ENCODE results near the gene ALDH6A1. TPM values are rescaled to one million over a fixed set of nuclear protein-coding genes. Genes with fewer than 3 reads are reported as not detected.

The ALDH6A1 gene
- total RNA-seq, 6 experiments from 2014 or later, result 13.3 to 17.7 (median 14.4) TPM

GRCh38 chr14:74065746-74066575 is 18.3 kb downstream of the ALDH6A1 start:
- TF ChIP-seq CTCF (IDR thresholded peaks at IDR 0.05), result no peak
- no peak overlapping the region for H3K4me3 Mint-ChIP-seq
- no peak for DNase-seq
- no peaks in the 10 kb centered on the region for H3K9me3 Mint-ChIP-seq
- no peaks in the 10 kb centered on the region for H3K27me3 Mint-ChIP-seq (ENCODE audit: insufficient read depth)
- H3K36me3 Mint-ChIP-seq (ENCODE audit: low read depth), result peaks cover 10% of the 10 kb centered on the region; the same call in 1 of the 2 replicates
- H3K27ac Mint-ChIP-seq, result no peak overlapping the region
- H3K4me1 Mint-ChIP-seq (ENCODE audit: low read depth), result peaks cover 27% of the 10 kb centered on the region

- peaks cover 10% of the 10 kb centered on the region; the same call in 1 of the 2 replicates for H3K36me3 Mint-ChIP-seq (ENCODE audit: low read depth)
These were observed 19.4 kb downstream of the ALDH6A1 start for GRCh38 chr14:74064883-74065282.

GRCh38 chr14:74064426-74064825 is 19.8 kb downstream of the ALDH6A1 start:
- no peaks in the 10 kb centered on the region for H3K9me3 Mint-ChIP-seq
- no peak overlapping the region for H3K27ac Mint-ChIP-seq
- peaks cover 10% of the 10 kb centered on the region; the same call in 1 of the 2 replicates for H3K36me3 Mint-ChIP-seq (ENCODE audit: low read depth)
- no peak for DNase-seq
- H3K27me3 Mint-ChIP-seq (ENCODE audit: insufficient read depth), result no peaks in the 10 kb centered on the region
- no peak for TF ChIP-seq CTCF (IDR thresholded peaks at IDR 0.05)
- peaks cover 27% of the 10 kb centered on the region for H3K4me1 Mint-ChIP-seq (ENCODE audit: low read depth)
- no peak overlapping the region for H3K4me3 Mint-ChIP-seq

More at GRCh38 chr14:74064883-74065282, 19.4 kb downstream of the ALDH6A1 start:
- DNase-seq, result no peak
- H3K4me3 Mint-ChIP-seq, result no peak overlapping the region
- H3K27ac Mint-ChIP-seq, result no peak overlapping the region
- no peaks in the 10 kb centered on the region for H3K27me3 Mint-ChIP-seq (ENCODE audit: insufficient read depth)
- H3K9me3 Mint-ChIP-seq, result no peaks in the 10 kb centered on the region
- no peak for TF ChIP-seq CTCF (IDR thresholded peaks at IDR 0.05)
- H3K4me1 Mint-ChIP-seq (ENCODE audit: low read depth), result peaks cover 27% of the 10 kb centered on the region

- peak; percentile 13 for DNase-seq
- H3K36me3 Mint-ChIP-seq (ENCODE audit: low read depth), result peaks cover 10% of the 10 kb centered on the region; the same call in 1 of the 2 replicates
- no peaks in the 10 kb centered on the region for H3K9me3 Mint-ChIP-seq
- no peaks in the 10 kb centered on the region for H3K27me3 Mint-ChIP-seq (ENCODE audit: insufficient read depth)
- H3K27ac Mint-ChIP-seq, result peak overlapping the region; percentile 85
- no peak overlapping the region; the same call in 1 of the 2 replicates for H3K4me3 Mint-ChIP-seq
- peaks cover 27% of the 10 kb centered on the region for H3K4me1 Mint-ChIP-seq (ENCODE audit: low read depth)
- TF ChIP-seq CTCF (IDR thresholded peaks at IDR 0.05), result no peak
These were observed 21.5 kb downstream of the ALDH6A1 start for GRCh38 chr14:74062809-74063150.

DNA sequence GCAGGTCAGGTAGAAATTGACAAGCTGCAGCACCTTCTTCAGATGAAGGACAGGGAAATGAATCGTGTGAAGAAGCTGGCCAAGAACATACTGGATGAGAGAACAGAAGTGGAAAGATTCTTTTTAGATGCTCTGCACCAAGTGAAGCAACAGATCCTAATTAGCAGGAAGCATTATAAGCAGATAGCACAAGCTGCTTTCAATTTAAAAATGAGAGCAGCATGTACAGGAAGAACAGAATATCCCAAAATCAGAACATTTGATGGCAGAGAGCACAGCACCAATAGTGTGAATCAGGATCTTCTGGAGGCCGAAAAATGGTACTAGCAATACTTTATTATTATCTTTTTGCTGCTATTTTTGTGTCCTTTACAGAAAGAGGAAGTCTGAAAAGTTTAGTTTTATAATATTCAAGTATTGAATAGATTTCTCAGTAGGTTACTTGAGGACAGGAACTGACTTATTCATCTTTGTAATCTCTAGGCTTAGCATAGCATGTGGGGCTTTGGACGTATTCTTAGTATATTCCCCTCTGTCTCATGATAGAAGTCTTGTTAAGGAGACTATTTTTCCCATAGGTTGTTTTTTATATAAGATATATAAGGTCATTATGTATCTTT is 34.3 kb downstream of the ALDH6A1 start:
- Mint-ChIP-seq H3K27ac (no peak overlapping the region), H3K9me3 (no peaks in the 10 kb centered on the region), H3K4me1 (ENCODE audit: low read depth) (peaks cover 17% of the 10 kb centered on the region), H3K36me3 (ENCODE audit: low read depth) (no peaks in the 10 kb centered on the region), H3K4me3 (no peak overlapping the region), H3K27me3 (ENCODE audit: insufficient read depth) (no peaks in the 10 kb centered on the region)
- no peak for DNase-seq
- no peak for TF ChIP-seq CTCF (IDR thresholded peaks at IDR 0.05)

Data from HFFc6 (cell line).